Lower leg skin (tissue), 4 donors: ENCODE data around the gene DRD1. TPM values are rescaled to one million over a fixed set of nuclear protein-coding genes. Genes with fewer than 3 reads are reported as not detected.
A peak's percentile ranks its signal among the peaks of the same experiment; 100 is the strongest.

Experiments used
- DNase-seq, 2 donors: peaks; one replicate each; pipeline ENCODE4 v3.0.0-alpha.2; 2019; ENCODE audit warnings: low spot score in 2 of 2
- H3K4me3 ChIP-seq: fragments of 200-600 bp; sonication (generic); 2 replicates; pipeline ENCODE4 v1.5.1; 2017; ENCODE audit warnings: mild to moderate bottlenecking, low read depth; ENCODE audit not compliant: poor library complexity, severe bottlenecking
- POLR2A ChIP-seq, 2 donors: fragments of 450-650 bp; IDR thresholded peaks; one replicate each; pipeline ENCODE4 v1.6.1; 2016 to 2017; ENCODE audit warnings: antibody characterized with exemption in 2 of 2, mild to moderate bottlenecking in 1 of 2, moderate library complexity in 1 of 2
- WGBS, 2 donors: methylation state at CpG; one replicate each; pipeline ENCODE4 v1.1.5; 2018; 5-methylcytosine and 5-hydroxymethylcytosine counted together
- intact Hi-C: fragments of 100-400 bp; cut with DNase I; formaldehyde crosslinking; loops from one replicate; pipeline ENCODE4 v1.15.0; 2023; ENCODE audit warnings: low total_unique reads
- total RNA-seq, 4 donors: library from RNA; depleted of rRNA; stranded (reverse); fragments of >200 nt; gene quantifications; one replicate each; pipeline ENCODE4 v1.1.0, GENCODE V29; 2016
- TF ChIP-seq, protein P1 (sequence below), 3 donors: fragments of 450-650 bp; IDR thresholded peaks; one replicate each; pipeline ENCODE4 v1.5.1; 2016; ENCODE audit warnings: antibody characterized with exemption in 3 of 3, mild to moderate bottlenecking in 3 of 3, moderate library complexity in 2 of 3

The DRD1 gene
- total RNA-seq, 4 donors from 2014 or later, result 0.06 to 0.23 (median 0.15) TPM; not detected in 1

- 39 to 47% methylated on average over 11 of the region's 11 CpGs for WGBS, 2 donors
- intact Hi-C loops, result no loop called here
- TF ChIP-seq, protein P1, sequence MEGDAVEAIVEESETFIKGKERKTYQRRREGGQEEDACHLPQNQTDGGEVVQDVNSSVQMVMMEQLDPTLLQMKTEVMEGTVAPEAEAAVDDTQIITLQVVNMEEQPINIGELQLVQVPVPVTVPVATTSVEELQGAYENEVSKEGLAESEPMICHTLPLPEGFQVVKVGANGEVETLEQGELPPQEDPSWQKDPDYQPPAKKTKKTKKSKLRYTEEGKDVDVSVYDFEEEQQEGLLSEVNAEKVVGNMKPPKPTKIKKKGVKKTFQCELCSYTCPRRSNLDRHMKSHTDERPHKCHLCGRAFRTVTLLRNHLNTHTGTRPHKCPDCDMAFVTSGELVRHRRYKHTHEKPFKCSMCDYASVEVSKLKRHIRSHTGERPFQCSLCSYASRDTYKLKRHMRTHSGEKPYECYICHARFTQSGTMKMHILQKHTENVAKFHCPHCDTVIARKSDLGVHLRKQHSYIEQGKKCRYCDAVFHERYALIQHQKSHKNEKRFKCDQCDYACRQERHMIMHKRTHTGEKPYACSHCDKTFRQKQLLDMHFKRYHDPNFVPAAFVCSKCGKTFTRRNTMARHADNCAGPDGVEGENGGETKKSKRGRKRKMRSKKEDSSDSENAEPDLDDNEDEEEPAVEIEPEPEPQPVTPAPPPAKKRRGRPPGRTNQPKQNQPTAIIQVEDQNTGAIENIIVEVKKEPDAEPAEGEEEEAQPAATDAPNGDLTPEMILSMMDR (IDR thresholded peaks at IDR 0.05), result no peak
- no peak for TF ChIP-seq POLR2A (IDR thresholded peaks at IDR 0.05)
- no peak for DNase-seq
- H3K4me3 ChIP-seq, result no peak overlapping the region
Measured at GRCh38 chr5:175467983-175468690, 24.2 kb upstream of the DRD1 start.

- no peak for TF ChIP-seq POLR2A (IDR thresholded peaks at IDR 0.05)
- TF ChIP-seq, protein P1 (IDR thresholded peaks at IDR 0.05), result no peak
- no peak overlapping the region for H3K4me3 ChIP-seq
- WGBS, 2 donors, result 26 to 33% methylated on average over 5 of the region's 5 CpGs
- intact Hi-C loops, result no loop called here
- DNase-seq, result peak in 1 of 2 donors; percentile 70
Measured at GRCh38 chr5:175466700-175467318, 22.8 kb upstream of the DRD1 start.

- DNase-seq, result no peak
- no peak for TF ChIP-seq POLR2A (IDR thresholded peaks at IDR 0.05)
- TF ChIP-seq, protein P1 (IDR thresholded peaks at IDR 0.05), result no peak
- H3K4me3 ChIP-seq, result no peak overlapping the region
- WGBS, 2 donors, result 23 to 34% methylated on average over 3 of the region's 3 CpGs
- intact Hi-C loops, result no loop called here
Measured at GRCh38 chr5:175465282-175465681, 21.3 kb upstream of the DRD1 start.

DNA sequence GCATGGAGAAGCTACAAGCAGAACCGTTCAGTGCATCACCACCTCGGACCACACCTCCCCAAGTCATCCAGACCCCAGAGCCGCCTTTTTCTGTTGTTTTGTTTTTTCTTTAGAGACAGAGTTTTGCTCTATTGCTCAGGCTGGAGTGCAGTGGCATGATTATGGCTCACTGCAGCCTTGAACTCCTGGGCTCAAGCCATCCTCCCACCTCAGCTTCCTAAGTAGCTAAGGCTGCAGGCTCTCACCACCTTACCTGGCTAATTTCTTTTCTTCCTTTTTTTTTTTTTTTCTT, 20.9 kb upstream of the DRD1 start:
- intact Hi-C loops, result no loop called here
- no peak for DNase-seq

DNA sequence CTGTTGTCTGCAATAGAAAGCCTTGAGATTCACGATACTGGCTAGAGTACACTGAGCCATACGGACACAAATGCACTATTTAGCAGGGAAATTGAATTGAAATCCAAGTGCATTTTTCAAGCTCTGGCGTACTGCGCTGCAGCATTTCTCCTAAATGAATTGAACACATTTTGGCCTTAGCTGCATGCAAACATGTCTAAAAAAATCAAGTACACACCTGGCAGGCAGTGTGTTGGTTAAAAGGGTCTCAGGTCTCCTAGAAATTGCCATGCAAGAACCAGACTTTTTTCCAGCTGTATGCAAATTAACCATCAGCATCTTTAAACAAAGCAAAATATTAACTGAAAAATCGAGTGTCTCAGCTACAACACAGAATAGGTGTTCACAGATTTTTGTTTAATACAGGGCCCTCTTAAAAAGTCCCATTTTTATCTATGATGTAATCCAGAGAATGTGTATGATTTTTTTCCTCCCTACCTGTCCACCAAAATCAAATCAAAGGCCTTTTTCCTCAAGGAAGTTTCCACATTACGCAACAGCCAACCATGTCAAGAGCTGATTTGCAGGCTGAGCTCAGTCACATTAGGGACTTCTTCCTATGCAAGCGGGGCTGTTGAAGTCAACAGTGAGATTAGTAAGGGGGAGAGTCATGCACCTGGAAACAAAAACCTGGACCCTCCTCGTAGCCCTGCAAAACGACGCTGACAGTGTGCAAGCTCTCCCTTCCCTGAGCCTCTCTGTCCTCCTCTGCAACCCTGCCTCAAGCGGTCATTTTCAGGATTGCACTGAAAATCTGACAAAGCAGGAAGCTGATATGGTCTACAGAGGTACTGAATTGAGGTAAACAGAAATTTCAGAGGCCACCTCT, 20.3 kb upstream of the DRD1 start:
- no peak for DNase-seq
- TF ChIP-seq, protein P1 (IDR thresholded peaks at IDR 0.05), result no peak
- TF ChIP-seq POLR2A (IDR thresholded peaks at IDR 0.05), result no peak
- no peak overlapping the region for H3K4me3 ChIP-seq
- intact Hi-C loops, result no loop called here
- 50 to 55% methylated on average over 11 of the region's 11 CpGs for WGBS, 2 donors

More for the DNA sequence above, 20.9 kb upstream of the DRD1 start:
- H3K4me3 ChIP-seq, result no peak overlapping the region
- 12 to 26% methylated on average over 3 of the region's 3 CpGs for WGBS, 2 donors
- no peak for TF ChIP-seq POLR2A (IDR thresholded peaks at IDR 0.05)
- TF ChIP-seq, protein P1 (IDR thresholded peaks at IDR 0.05), result no peak
